GM12873 (cell line): ENCODE results near the gene PRKCH.

Source experiments
- TF ChIP-seq, protein P1 (sequence below): IDR thresholded peaks from 2 replicates; pipeline ENCODE4 v1.5.1; 2012; ENCODE audit warnings: low read depth, mild to moderate bottlenecking, moderate library complexity, low read length, control low read depth; ENCODE audit not compliant: insufficient read depth; ENCODE audit errors: missing control alignments

Gene PRKCH

GRCh38 chr14:61598980-61599379 is 277.6 kb downstream of the PRKCH start:
- TF ChIP-seq, protein P1, sequence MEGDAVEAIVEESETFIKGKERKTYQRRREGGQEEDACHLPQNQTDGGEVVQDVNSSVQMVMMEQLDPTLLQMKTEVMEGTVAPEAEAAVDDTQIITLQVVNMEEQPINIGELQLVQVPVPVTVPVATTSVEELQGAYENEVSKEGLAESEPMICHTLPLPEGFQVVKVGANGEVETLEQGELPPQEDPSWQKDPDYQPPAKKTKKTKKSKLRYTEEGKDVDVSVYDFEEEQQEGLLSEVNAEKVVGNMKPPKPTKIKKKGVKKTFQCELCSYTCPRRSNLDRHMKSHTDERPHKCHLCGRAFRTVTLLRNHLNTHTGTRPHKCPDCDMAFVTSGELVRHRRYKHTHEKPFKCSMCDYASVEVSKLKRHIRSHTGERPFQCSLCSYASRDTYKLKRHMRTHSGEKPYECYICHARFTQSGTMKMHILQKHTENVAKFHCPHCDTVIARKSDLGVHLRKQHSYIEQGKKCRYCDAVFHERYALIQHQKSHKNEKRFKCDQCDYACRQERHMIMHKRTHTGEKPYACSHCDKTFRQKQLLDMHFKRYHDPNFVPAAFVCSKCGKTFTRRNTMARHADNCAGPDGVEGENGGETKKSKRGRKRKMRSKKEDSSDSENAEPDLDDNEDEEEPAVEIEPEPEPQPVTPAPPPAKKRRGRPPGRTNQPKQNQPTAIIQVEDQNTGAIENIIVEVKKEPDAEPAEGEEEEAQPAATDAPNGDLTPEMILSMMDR = no peak

- TF ChIP-seq, protein P1 = no peak
Observed at GRCh38 chr14:61599942-61600341, 278.6 kb downstream of the PRKCH start.
